PC-9 (cell line): Measurements from ENCODE around the gene APCDD1L.

Experiments
- EZH2 ChIP-seq: fragments of 200-600 bp; sonication (generic); IDR thresholded peaks from 2 replicates; pipeline ENCODE4 v1.8.0; 2017; ENCODE audit warnings: antibody characterized with exemption, low read depth
- TF ChIP-seq, protein P1 (sequence below): fragments of 200-600 bp; sonication (generic); conservative IDR thresholded peaks from 2 replicates; pipeline ENCODE4 v1.6.1; 2017; ENCODE audit warnings: mixed run types, antibody characterized with exemption, mild to moderate bottlenecking, moderate library complexity

DNA sequence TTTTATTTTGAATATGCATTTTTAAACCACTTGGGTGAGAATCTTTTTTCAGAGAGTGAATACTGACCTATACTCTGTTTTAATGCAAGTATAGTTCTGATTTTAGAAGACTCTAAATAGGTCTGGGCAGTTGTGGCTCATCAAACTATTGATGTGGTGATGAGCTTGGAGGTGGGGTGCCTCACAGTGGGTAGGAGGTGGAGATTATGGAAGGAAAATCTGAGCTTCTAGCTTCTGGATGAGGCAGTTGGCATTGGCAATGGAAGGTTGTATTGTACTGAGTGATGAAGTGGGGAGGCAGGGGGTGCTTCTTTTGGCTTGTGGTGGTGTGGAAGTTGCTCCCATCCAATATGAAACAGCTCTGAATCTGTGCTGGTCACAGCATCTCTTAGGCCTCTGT, 73.5 kb downstream of the APCDD1L start:
- TF ChIP-seq, protein P1, sequence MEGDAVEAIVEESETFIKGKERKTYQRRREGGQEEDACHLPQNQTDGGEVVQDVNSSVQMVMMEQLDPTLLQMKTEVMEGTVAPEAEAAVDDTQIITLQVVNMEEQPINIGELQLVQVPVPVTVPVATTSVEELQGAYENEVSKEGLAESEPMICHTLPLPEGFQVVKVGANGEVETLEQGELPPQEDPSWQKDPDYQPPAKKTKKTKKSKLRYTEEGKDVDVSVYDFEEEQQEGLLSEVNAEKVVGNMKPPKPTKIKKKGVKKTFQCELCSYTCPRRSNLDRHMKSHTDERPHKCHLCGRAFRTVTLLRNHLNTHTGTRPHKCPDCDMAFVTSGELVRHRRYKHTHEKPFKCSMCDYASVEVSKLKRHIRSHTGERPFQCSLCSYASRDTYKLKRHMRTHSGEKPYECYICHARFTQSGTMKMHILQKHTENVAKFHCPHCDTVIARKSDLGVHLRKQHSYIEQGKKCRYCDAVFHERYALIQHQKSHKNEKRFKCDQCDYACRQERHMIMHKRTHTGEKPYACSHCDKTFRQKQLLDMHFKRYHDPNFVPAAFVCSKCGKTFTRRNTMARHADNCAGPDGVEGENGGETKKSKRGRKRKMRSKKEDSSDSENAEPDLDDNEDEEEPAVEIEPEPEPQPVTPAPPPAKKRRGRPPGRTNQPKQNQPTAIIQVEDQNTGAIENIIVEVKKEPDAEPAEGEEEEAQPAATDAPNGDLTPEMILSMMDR = no peak
- TF ChIP-seq EZH2 = no peak
